ENCODE measurements around the gene SLC25A41.
A peak's percentile ranks its signal among the peaks of the same experiment; 100 is the strongest.

SLC25A41 gene

GRCh38 chr19:6433663-6434062 lies at the start of gene SLC25A41:
SLC25A41 (minus strand) TSS chr19:6433763; CDS start chr19:6433693, 70 bp downstream.
- no peak for DNase-seq

GRCh38 chr19:6483235-6483634 lies 49.7 kb upstream of the SLC25A41 start:
- DNase-seq: no peak

- no peak for DNase-seq
Measured at GRCh38 chr19:6482343-6482686, 48.8 kb upstream of the SLC25A41 start.

GRCh38 chr19:6481541-6482342 lies 48.2 kb upstream of the SLC25A41 start, which contains the start of gene DENND1C:
DENND1C (minus strand) TSS chr19:6481787; CDS start chr19:6481695, 92 bp downstream.
- no peak for DNase-seq

- DNase-seq: no peak
Measured at GRCh38 chr19:6480848-6481415, 47.4 kb upstream of the SLC25A41 start.

GRCh38 chr19:6479836-6480398 lies 46.4 kb upstream of the SLC25A41 start:
- DNase-seq: no peak

- DNase-seq: no peak
Measured at GRCh38 chr19:6478815-6479214, 45.3 kb upstream of the SLC25A41 start.

GRCh38 chr19:6476896-6477431 lies 43.4 kb upstream of the SLC25A41 start:
- no peak for DNase-seq

- peak; percentile 50 for DNase-seq
Measured at GRCh38 chr19:6476155-6476895, 42.8 kb upstream of the SLC25A41 start.

GRCh38 chr19:6475321-6476108 lies 42.0 kb upstream of the SLC25A41 start:
- no peak for DNase-seq

- DNase-seq: no peak
Measured at GRCh38 chr19:6473647-6474046, 40.1 kb upstream of the SLC25A41 start.

- DNase-seq: no peak
Measured at GRCh38 chr19:6472713-6473112, 39.1 kb upstream of the SLC25A41 start.

GRCh38 chr19:6471076-6471475 lies 37.5 kb upstream of the SLC25A41 start:
- DNase-seq: no peak

GRCh38 chr19:6470173-6470572 lies 36.6 kb upstream of the SLC25A41 start:
- no peak for DNase-seq

GRCh38 chr19:6467384-6467783 lies 33.8 kb upstream of the SLC25A41 start:
- no peak for DNase-seq

- no peak for DNase-seq
Measured at GRCh38 chr19:6466526-6467248, 33.1 kb upstream of the SLC25A41 start.

GRCh38 chr19:6465663-6466062 lies 32.1 kb upstream of the SLC25A41 start:
- DNase-seq: no peak

- no peak for DNase-seq
Measured at GRCh38 chr19:6465006-6465405, 31.4 kb upstream of the SLC25A41 start.

- peak; percentile 40 for DNase-seq
Measured at GRCh38 chr19:6464070-6464873, 30.7 kb upstream of the SLC25A41 start, which contains the start of gene CRB3. CRB3 (plus strand) TSS chr19:6464271; CDS start chr19:6464702, 431 bp downstream.

- DNase-seq: peak; percentile 91
Measured at GRCh38 chr19:6460099-6460884, 26.7 kb upstream of the SLC25A41 start.
